HepG2 (cell line): Measurements from ENCODE around the gene CLCN1. TPM values are rescaled to one million over a fixed set of nuclear protein-coding genes. Genes with fewer than 3 reads are reported as not detected.

Source experiments
- BORCS8-MEF2B ChIP-seq: sonication (generic); formaldehyde crosslinking; IDR thresholded peaks from 2 replicates; pipeline ENCODE4 v1.8.0; 2022; ENCODE audit warnings: mild to moderate bottlenecking, missing genetic modification reagents
- CCDC6 ChIP-seq: sonication (generic); formaldehyde crosslinking; IDR thresholded peaks from 2 replicates; pipeline ENCODE4 v1.8.1; 2022; ENCODE audit warnings: mild to moderate bottlenecking, missing genetic modification reagents, moderate library complexity
- EHMT2 ChIP-seq: fragments of 200-600 bp; sonication (generic); IDR thresholded peaks from 2 replicates; pipeline ENCODE4 v1.7.0; 2017; ENCODE audit warnings: antibody characterized with exemption, low read depth, low read length, borderline replicate concordance
- FIP1L1 ChIP-seq: fragments of 200-400 bp; formaldehyde crosslinking; IDR thresholded peaks from 2 replicates; pipeline ENCODE4 v1.6.1; 2018; ENCODE audit warnings: low read depth, mild to moderate bottlenecking, low read length, moderate library complexity, borderline replicate concordance; ENCODE audit not compliant: insufficient read depth
- HDAC1 ChIP-seq: sonication (generic); formaldehyde crosslinking; IDR thresholded peaks from 2 replicates; pipeline ENCODE4 v1.5.1; 2020; ENCODE audit warnings: mild to moderate bottlenecking, missing genetic modification reagents
- HHEX ChIP-seq: IDR thresholded peaks from 2 replicates; pipeline ENCODE4 v1.6.1; 2016; ENCODE audit warnings: control low read depth
- ISL2 ChIP-seq: sonication (generic); formaldehyde crosslinking; IDR thresholded peaks from 2 replicates; pipeline ENCODE4 v1.5.0; 2020; ENCODE audit warnings: missing genetic modification reagents
- KDM6A ChIP-seq: IDR thresholded peaks from 2 replicates; pipeline ENCODE4 v1.6.1; 2016; ENCODE audit warnings: low read depth
- MLXIP ChIP-seq: sonication (generic); formaldehyde crosslinking; IDR thresholded peaks from 2 replicates; pipeline ENCODE4 v1.9.0; 2021; ENCODE audit warnings: missing genetic modification reagents, borderline replicate concordance
- NFAT5 ChIP-seq: sonication (generic); formaldehyde crosslinking; IDR thresholded peaks from 2 replicates; pipeline ENCODE4 v1.4.0; 2020; ENCODE audit warnings: missing genetic modification reagents
- RBM22 ChIP-seq: fragments of 200-400 bp; formaldehyde crosslinking; optimal IDR thresholded peaks from 2 replicates; pipeline ENCODE3; 2017; ENCODE audit warnings: mild to moderate bottlenecking, low read length, moderate library complexity
- SALL1 ChIP-seq: sonication (generic); formaldehyde crosslinking; IDR thresholded peaks from 2 replicates; pipeline ENCODE4 v1.8.0; 2022; ENCODE audit warnings: mild to moderate bottlenecking, missing genetic modification reagents
- TEAD3 ChIP-seq: optimal IDR thresholded peaks from 2 replicates; pipeline ENCODE3; 2016; ENCODE audit warnings: borderline replicate concordance
- ZFAT ChIP-seq: sonication (generic); formaldehyde crosslinking; conservative IDR thresholded peaks from 2 replicates; pipeline ENCODE4 v1.8.1; 2023; ENCODE audit warnings: missing genetic modification reagents, inconsistent platforms
- ZNF335 ChIP-seq: sonication (generic); formaldehyde crosslinking; IDR thresholded peaks from 2 replicates; pipeline ENCODE4 v1.4.0; 2020; ENCODE audit warnings: missing genetic modification reagents
- ZNF556 ChIP-seq: sonication (generic); formaldehyde crosslinking; IDR thresholded peaks from 2 replicates; pipeline ENCODE4 v1.4.0; 2020; ENCODE audit warnings: mild to moderate bottlenecking, missing genetic modification reagents, borderline replicate concordance
- ZNF597 ChIP-seq: sonication (generic); formaldehyde crosslinking; IDR thresholded peaks from 2 replicates; pipeline ENCODE4 v1.5.0; 2020; ENCODE audit warnings: missing genetic modification reagents
- polyA plus RNA-seq, 8 experiments: library from polyadenylated mRNA; depleted of rRNA in 3 of 8; stranded (reverse) in 7 of 8; unstranded in 1 of 8; fragments of >200 nt; fragmentation: Illumina TruSeq in 4 of 8; extraction: Trizol in 4 of 8; gene quantifications; 2 replicates each; pipeline versions ENCODE4 v1.2.1 to v1.2.3, GENCODE V29; 2011 to 2016; ENCODE audit warnings: low read depth in 4 of 8, missing spikeins in 1 of 8, mixed read lengths in 1 of 8; ENCODE audit not compliant: insufficient read depth in 1 of 8
- total RNA-seq, 5 experiments: library from RNA; depleted of rRNA; stranded (reverse); fragments of >200 nt; fragmentation: Illumina TruSeq; extraction: Trizol; gene quantifications; 2 replicates each; pipeline ENCODE4 v1.2.3, GENCODE V29; 2016; ENCODE audit warnings: low read depth in 1 of 5
- TF ChIP-seq, protein P1 (sequence below): sonication (generic); formaldehyde crosslinking; IDR thresholded peaks from 2 replicates; pipeline ENCODE4 v1.5.1; 2020; ENCODE audit warnings: mild to moderate bottlenecking, missing genetic modification reagents, moderate library complexity

Gene CLCN1
- total and polyA plus RNA-seq, 2 of the 13 experiments (the other 11 are each of a cell fraction or from before 2014, with no cell fraction given) = 0.01 TPM; not detected in 1

DNA sequence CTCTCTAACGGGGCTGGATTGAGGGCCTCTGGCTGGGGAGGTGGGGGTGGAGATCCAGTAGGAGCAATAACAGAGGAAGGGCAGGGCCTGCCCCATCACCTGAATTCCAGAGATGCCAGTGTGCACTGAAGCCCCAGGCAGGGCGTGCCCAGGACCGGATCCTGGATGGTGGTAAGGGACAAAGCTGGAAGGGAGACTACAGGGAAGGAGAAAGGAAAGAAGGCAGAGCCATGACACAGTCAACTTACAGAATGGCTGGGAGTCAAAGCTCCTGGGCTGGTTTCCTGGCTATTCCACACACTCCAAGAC lies 30.5 kb upstream of the CLCN1 start (continued):
- TF ChIP-seq NFAT5 (no peak), RBM22 (no peak), EHMT2 (no peak), SALL1 (CRISPR knock-in tag) (0 out of 2 replicates have a peak, but pooled peaks have one; percentile 3), FIP1L1 (no peak), MLXIP (CRISPR knock-in tag) (no peak), ZFAT (CRISPR knock-in tag) (no peak), CCDC6 (CRISPR knock-in tag) (no peak), TEAD3 (CRISPR knock-in tag) (peak; percentile 94), BORCS8-MEF2B (CRISPR knock-in tag) (no peak), HDAC1 (no peak), ZNF335 (CRISPR knock-in tag) (no peak), HHEX (CRISPR knock-in tag) (no peak), ISL2 (CRISPR knock-in tag) (no peak), ZNF556 (CRISPR knock-in tag) (no peak), ZNF597 (CRISPR knock-in tag) (no peak), KDM6A (no peak)
- TF ChIP-seq, protein P1, sequence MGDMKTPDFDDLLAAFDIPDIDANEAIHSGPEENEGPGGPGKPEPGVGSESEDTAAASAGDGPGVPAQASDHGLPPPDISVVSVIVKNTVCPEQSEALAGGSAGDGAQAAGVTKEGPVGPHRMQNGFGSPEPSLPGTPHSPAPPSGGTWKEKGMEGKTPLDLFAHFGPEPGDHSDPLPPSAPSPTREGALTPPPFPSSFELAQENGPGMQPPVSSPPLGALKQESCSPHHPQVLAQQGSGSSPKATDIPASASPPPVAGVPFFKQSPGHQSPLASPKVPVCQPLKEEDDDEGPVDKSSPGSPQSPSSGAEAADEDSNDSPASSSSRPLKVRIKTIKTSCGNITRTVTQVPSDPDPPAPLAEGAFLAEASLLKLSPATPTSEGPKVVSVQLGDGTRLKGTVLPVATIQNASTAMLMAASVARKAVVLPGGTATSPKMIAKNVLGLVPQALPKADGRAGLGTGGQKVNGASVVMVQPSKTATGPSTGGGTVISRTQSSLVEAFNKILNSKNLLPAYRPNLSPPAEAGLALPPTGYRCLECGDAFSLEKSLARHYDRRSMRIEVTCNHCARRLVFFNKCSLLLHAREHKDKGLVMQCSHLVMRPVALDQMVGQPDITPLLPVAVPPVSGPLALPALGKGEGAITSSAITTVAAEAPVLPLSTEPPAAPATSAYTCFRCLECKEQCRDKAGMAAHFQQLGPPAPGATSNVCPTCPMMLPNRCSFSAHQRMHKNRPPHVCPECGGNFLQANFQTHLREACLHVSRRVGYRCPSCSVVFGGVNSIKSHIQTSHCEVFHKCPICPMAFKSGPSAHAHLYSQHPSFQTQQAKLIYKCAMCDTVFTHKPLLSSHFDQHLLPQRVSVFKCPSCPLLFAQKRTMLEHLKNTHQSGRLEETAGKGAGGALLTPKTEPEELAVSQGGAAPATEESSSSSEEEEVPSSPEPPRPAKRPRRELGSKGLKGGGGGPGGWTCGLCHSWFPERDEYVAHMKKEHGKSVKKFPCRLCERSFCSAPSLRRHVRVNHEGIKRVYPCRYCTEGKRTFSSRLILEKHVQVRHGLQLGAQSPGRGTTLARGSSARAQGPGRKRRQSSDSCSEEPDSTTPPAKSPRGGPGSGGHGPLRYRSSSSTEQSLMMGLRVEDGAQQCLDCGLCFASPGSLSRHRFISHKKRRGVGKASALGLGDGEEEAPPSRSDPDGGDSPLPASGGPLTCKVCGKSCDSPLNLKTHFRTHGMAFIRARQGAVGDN = no peak; the same call in none of the 2 replicates
